Panc1 (cell line): ENCODE data around the gene POU2F1. TPM values are rescaled to one million over a fixed set of nuclear protein-coding genes. Genes with fewer than 3 reads are reported as not detected.

Source experiments
- ATAC-seq: fragments of 200-7000 bp; cut with Tn5 transposase; 2 replicates; pipeline ENCODE4 v1.9.1; 2020; ENCODE audit warnings: mild to moderate bottlenecking, moderate library complexity
- BruUV-seq: library from RNA; stranded (reverse); fragments of 400-500 nt; replicated peaks from 2 replicates; lab custom pipeline; 2021; lab: Mats Ljungman, UMichigan
- CTCF ChIA-PET: fragments of 300-600 bp; sonication (Branson Sonifier 250); formaldehyde crosslinking; loops from one replicate; lab custom pipeline; 2022; ENCODE audit warnings: antibody characterized with exemption; lab: Charles Lee
- POLR2A ChIA-PET: fragments of 300-600 bp; sonication (Branson Sonifier 250); formaldehyde crosslinking; loops from one replicate; lab custom pipeline; 2022; ENCODE audit warnings: antibody characterized with exemption; lab: Charles Lee
- DNase-seq: peaks from one replicate; pipeline ENCODE4 v3.0.0-alpha.2; 2010; ENCODE audit warnings: low read depth, low spot score
- H3K27ac ChIP-seq: 2 replicates; pipeline ENCODE4 v1.5.1; 2011; ENCODE audit warnings: mild to moderate bottlenecking, low read length, inconsistent platforms
- H3K27me3 ChIP-seq: fragments of 200-500 bp; sonication (Bioruptor generic); 2 replicates; pipeline ENCODE4 v1.6.0; 2014; ENCODE audit warnings: low read length, inconsistent platforms; ENCODE audit not compliant: control insufficient read depth, insufficient read depth
- H3K36me3 ChIP-seq: fragments of 200-500 bp; sonication (Bioruptor generic); 2 replicates; pipeline ENCODE4 v1.5.1; 2014; ENCODE audit warnings: inconsistent platforms, mild to moderate bottlenecking, low read length, moderate library complexity; ENCODE audit not compliant: control insufficient read depth, insufficient read depth
- H3K4me1 ChIP-seq: 2 replicates; pipeline ENCODE4 v1.5.1; 2011; ENCODE audit warnings: inconsistent platforms, mild to moderate bottlenecking, low read length, moderate library complexity; ENCODE audit not compliant: control insufficient read depth, insufficient read depth
- H3K4me3 ChIP-seq, 2 experiments: 2 replicates each; pipeline ENCODE4 v1.5.1; 2011 to 2012; ENCODE audit warnings: low read depth in 2 of 2, low read length in 2 of 2, mild to moderate bottlenecking in 2 of 2, inconsistent platforms in 1 of 2, moderate library complexity in 1 of 2
- H3K9me3 ChIP-seq: fragments of 200-500 bp; sonication (Bioruptor generic); 2 replicates; pipeline ENCODE4 v1.5.1; 2014; ENCODE audit warnings: low read depth, mild to moderate bottlenecking, inconsistent platforms, low read length, moderate library complexity; ENCODE audit not compliant: control insufficient read depth, insufficient read depth
- CTCF ChIP-seq: fragments of 450-650 bp; IDR thresholded peaks from 2 replicates; pipeline ENCODE4 v1.5.1; 2017; ENCODE audit warnings: mild to moderate bottlenecking
- POLR2AphosphoS5 ChIP-seq: IDR thresholded peaks from 2 replicates; pipeline ENCODE4 v1.6.1; 2012; ENCODE audit warnings: mild to moderate bottlenecking, low read depth, low read length, moderate library complexity
- SIN3A ChIP-seq: IDR thresholded peaks from 2 replicates; pipeline ENCODE4 v1.6.1; 2012; ENCODE audit warnings: low read depth, mild to moderate bottlenecking, low read length, moderate library complexity, borderline replicate concordance; ENCODE audit not compliant: insufficient read depth
- TCF7L2 ChIP-seq: IDR thresholded peaks from 2 replicates; pipeline ENCODE4 v1.6.1; 2011; ENCODE audit warnings: mild to moderate bottlenecking, low read depth, low read length, inconsistent platforms
- in situ Hi-C: cut with HindIII; loops from 2 replicates; pipeline ENCODE4 v1.10.0; 2016; ENCODE audit warnings: low sequenced_read_pairs, low pct_unique_long_range_greater_than_20kb
- intact Hi-C: fragments of 100-400 bp; cut with micrococcal nuclease; formaldehyde crosslinking; loops from one replicate; pipeline ENCODE4 v1.10.0; 2022; ENCODE audit not compliant: unreplicated experiment
- total RNA-seq: library from RNA; stranded (reverse); gene quantifications from one replicate; pipeline ENCODE4 v1.2.1, GENCODE V29; 2021; ENCODE audit not compliant: unreplicated experiment
- TF ChIP-seq, protein P1 (sequence below), 2 experiments: IDR thresholded peaks; 2 replicates each; pipeline ENCODE4 v1.6.1; 2011 to 2012; ENCODE audit warnings: low read depth in 2 of 2, control low read depth in 1 of 2, low read length in 1 of 2, mild to moderate bottlenecking in 1 of 2, moderate library complexity in 1 of 2; ENCODE audit not compliant: insufficient read depth in 1 of 2

Gene POU2F1
- total RNA-seq, 1 experiment from 2014 or later, result 17.1 TPM

DNA sequence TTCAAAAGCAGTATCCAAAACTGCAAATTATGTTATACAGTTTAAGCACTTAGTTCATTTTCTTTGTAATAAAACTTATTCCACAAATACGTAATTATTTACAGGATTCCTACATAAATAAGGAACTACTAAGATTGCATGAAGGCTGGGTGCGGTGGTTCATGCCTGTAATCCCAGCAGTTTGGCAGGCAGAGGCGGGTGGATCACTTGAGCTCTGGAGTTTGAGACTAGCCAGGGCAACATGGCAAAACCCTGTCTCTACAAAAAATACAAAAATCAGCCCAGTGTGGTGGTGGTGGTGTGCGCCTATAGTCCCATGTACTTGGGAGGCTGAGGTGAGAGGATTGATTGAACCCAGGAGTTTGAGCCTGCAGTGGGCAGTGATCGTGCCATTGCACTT, 69.3 kb downstream of the POU2F1 start:
- Histone ChIP-seq H3K27me3 (no peaks in the 10 kb centered on the region), H3K36me3 (no peaks in the 10 kb centered on the region), H3K4me3 (no peak overlapping the region), H3K27ac (no peak overlapping the region), H3K9me3 (no peaks in the 10 kb centered on the region), H3K4me1 (peaks cover 6% of the 10 kb centered on the region; the same call in 1 of the 2 replicates)
- BruUV-seq, result no TSS peak
- POLR2A ChIA-PET, result interaction anchor here (0.5 kb wide), 1 partner anchor 166 kb away, joined by 7 read pairs; no protein-coding TSS in a partner anchor
- no peak for TF ChIP-seq TCF7L2
- TF ChIP-seq POLR2AphosphoS5, result no peak
- TF ChIP-seq CTCF, result no peak
- TF ChIP-seq SIN3A, result no peak
- TF ChIP-seq, protein P1, sequence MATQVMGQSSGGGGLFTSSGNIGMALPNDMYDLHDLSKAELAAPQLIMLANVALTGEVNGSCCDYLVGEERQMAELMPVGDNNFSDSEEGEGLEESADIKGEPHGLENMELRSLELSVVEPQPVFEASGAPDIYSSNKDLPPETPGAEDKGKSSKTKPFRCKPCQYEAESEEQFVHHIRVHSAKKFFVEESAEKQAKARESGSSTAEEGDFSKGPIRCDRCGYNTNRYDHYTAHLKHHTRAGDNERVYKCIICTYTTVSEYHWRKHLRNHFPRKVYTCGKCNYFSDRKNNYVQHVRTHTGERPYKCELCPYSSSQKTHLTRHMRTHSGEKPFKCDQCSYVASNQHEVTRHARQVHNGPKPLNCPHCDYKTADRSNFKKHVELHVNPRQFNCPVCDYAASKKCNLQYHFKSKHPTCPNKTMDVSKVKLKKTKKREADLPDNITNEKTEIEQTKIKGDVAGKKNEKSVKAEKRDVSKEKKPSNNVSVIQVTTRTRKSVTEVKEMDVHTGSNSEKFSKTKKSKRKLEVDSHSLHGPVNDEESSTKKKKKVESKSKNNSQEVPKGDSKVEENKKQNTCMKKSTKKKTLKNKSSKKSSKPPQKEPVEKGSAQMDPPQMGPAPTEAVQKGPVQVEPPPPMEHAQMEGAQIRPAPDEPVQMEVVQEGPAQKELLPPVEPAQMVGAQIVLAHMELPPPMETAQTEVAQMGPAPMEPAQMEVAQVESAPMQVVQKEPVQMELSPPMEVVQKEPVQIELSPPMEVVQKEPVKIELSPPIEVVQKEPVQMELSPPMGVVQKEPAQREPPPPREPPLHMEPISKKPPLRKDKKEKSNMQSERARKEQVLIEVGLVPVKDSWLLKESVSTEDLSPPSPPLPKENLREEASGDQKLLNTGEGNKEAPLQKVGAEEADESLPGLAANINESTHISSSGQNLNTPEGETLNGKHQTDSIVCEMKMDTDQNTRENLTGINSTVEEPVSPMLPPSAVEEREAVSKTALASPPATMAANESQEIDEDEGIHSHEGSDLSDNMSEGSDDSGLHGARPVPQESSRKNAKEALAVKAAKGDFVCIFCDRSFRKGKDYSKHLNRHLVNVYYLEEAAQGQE (IDR thresholded peaks at IDR 0.05; ENCODE audit: insufficient read depth in 1 of 2, low read depth in 2 of 2, low read length in 1 of 2), result no peak
- intact Hi-C loops (no loop called here), in situ Hi-C loops (loop anchor here (5.0 kb wide), 1 partner anchor 32 kb away; no protein-coding TSS in a partner anchor)
- ATAC-seq (no peak), DNase-seq (no peak)
- CTCF ChIA-PET, result no interaction called here

DNA sequence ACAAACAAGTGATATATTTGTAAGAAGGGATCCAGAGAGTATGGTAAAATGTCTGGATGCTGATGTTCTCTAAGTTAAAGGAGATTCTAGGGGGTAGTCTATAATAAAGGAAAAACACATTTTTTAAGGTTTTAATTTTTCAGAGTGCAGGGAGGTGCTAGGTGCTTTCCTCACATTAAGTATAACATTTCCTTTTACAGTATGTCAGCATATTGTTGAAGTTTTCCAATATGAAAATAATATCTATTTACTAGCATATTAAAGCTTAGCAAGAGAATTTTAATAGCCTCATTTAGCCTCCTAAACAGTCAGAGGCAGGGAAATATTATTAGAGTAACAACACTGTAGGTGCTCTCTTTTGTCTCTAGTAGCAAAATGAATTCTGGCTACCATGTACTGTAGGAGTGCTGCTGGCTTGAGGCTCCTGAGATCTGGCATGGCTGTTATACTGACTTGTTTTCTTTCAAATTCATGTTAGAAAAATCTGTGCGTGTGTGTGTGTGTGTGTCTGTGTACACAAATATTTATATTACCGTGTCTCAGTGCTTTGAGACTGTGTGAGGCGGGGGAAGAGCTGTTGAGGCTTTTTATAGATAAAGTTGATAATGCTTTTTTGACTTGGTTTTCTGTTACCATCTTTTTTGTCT, 71.0 kb downstream of the POU2F1 start:
- Histone ChIP-seq H3K27me3 (no peaks in the 10 kb centered on the region), H3K27ac (no peak overlapping the region), H3K4me3 (no peak overlapping the region), H3K36me3 (no peaks in the 10 kb centered on the region), H3K4me1 (no peaks in the 10 kb centered on the region), H3K9me3 (no peaks in the 10 kb centered on the region)
- ATAC-seq (no peak), DNase-seq (no peak)
- BruUV-seq, result no TSS peak
- TF ChIP-seq CTCF, result no peak
- in situ Hi-C loops (no loop called here), intact Hi-C loops (no loop called here)
- ChIA-PET POLR2A (no interaction called here), CTCF (no interaction called here)
